Ovary (tissue), 3 donors: ENCODE data around the gene FZD1.

Experiments
- EP300 ChIP-seq: sonication (generic); formaldehyde crosslinking; IDR thresholded peaks from one replicate; pipeline ENCODE4 v1.6.1; 2017; ENCODE audit warnings: antibody characterized with exemption
- POLR2A ChIP-seq: fragments of 450-650 bp; IDR thresholded peaks from one replicate; pipeline ENCODE4 v1.6.1; 2017; ENCODE audit warnings: antibody characterized with exemption, mild to moderate bottlenecking, moderate library complexity
- TF ChIP-seq, protein P1 (sequence below), 3 donors: fragments of 450-650 bp in 2 of 3; fragments of 200-600 bp in 1 of 3; IDR thresholded peaks; one replicate each; pipeline versions ENCODE4 v1.5.1 to v1.8.0; 2016 to 2022; ENCODE audit warnings: antibody characterized with exemption in 3 of 3, mild to moderate bottlenecking in 1 of 3
- donor health status: DM: no; HTN: no; CAD: no.

DNA sequence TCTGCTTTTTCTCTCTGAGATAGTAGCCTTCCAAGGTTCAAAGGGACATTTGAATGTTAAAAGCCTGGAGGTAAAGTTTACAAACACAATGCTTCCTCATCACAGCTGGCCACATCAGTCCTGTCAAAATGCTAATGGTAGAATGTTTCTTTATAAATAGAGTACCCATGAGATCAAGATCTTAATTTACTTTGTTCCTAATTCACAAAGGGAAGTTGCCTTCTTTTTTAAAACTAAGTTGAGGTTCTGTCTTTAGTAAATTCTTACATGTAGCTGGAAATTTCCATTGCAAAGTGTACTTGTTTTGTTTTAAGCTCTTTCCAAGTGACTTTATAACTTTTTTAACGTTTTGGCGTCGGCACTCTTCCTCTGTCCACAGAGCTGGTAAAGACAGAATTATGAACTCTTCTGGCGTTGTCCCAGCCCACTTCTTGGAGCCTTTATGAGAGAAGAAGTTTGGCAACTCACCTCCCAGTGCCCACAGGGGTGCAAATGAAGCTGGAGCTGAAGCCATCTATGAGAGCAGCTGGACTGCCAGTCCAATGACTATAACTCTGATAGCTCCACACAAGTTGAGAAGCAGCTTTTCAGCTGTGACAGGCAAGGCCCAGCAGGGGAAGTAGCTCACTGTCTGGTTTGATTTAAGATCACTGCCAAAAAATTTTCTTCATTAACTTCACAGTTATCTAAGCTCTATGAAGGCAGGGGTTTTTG, 23.3 kb downstream of the FZD1 start:
- TF ChIP-seq, protein P1, sequence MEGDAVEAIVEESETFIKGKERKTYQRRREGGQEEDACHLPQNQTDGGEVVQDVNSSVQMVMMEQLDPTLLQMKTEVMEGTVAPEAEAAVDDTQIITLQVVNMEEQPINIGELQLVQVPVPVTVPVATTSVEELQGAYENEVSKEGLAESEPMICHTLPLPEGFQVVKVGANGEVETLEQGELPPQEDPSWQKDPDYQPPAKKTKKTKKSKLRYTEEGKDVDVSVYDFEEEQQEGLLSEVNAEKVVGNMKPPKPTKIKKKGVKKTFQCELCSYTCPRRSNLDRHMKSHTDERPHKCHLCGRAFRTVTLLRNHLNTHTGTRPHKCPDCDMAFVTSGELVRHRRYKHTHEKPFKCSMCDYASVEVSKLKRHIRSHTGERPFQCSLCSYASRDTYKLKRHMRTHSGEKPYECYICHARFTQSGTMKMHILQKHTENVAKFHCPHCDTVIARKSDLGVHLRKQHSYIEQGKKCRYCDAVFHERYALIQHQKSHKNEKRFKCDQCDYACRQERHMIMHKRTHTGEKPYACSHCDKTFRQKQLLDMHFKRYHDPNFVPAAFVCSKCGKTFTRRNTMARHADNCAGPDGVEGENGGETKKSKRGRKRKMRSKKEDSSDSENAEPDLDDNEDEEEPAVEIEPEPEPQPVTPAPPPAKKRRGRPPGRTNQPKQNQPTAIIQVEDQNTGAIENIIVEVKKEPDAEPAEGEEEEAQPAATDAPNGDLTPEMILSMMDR (IDR thresholded peaks at IDR 0.05) = no peak
- TF ChIP-seq POLR2A = no peak
- TF ChIP-seq EP300 = no peak
